Measurements from ENCODE around the gene RASA3. TPM values are rescaled to one million over a fixed set of nuclear protein-coding genes. Genes with fewer than 3 reads are reported as not detected.

The RASA3 gene
- total and polyA plus RNA-seq, 2 of the 8 experiments (the other 6 are each of a cell fraction or from before 2014, with no cell fraction given): 7.5 to 21.9 TPM

- ChIA-PET POLR2A (ENCODE audit: partially characterized antibody) (interaction anchor here (0.6 to 1.0 kb wide), 2 partner anchors 9 to 29 kb away, joined by 3 read pairs; no protein-coding TSS in a partner anchor), CTCF (ENCODE audit: partially characterized antibody) (interaction anchor here (0.6 to 0.8 kb wide), 3 partner anchors 19 to 42 kb away, joined by 3 read pairs; no protein-coding TSS in a partner anchor)
- Histone ChIP-seq H3K79me1 (ENCODE audit: low read depth, low read length) (no peaks in the 10 kb centered on the region), H3K4me3 (ENCODE audit: extremely low read depth in 1 of 4, insufficient read depth in 2 of 4, low read depth in 3 of 4, low read length in 4 of 4) (no peak overlapping the region), H3K4me1 (replicated peaks in 1 of 4; ENCODE audit: control insufficient read depth in 3 of 4, insufficient read depth in 4 of 4, low read length in 3 of 4) (peaks cover 4 to 19% (median 15%) of the 10 kb centered on the region in 4 experiments), H4K20me1 (replicated peaks in 1 of 2; ENCODE audit: control insufficient read depth in 1 of 2, insufficient read depth in 2 of 2, low read length in 2 of 2) (no peaks in the 10 kb centered on the region), H3K9ac (replicated peaks in 1 of 4; ENCODE audit: extremely low read depth in 1 of 4, low read depth in 3 of 4, low read length in 3 of 4) (no peak overlapping the region), H3K36me3 (ENCODE audit: control insufficient read depth in 2 of 4, insufficient read depth in 4 of 4, low read length in 3 of 4) (no peaks in the 10 kb centered on the region), H4K91ac (replicated peaks; ENCODE audit: insufficient read length, low read length) (no peak overlapping the region), H3K4ac (replicated peaks; ENCODE audit: insufficient read length, low read depth, low read length) (no peak overlapping the region), H3K23ac (ENCODE audit: insufficient read length) (no peak overlapping the region), H3K27ac (ENCODE audit: low read depth, low read length) (no peak overlapping the region), H4K5ac (ENCODE audit: insufficient read length, low read depth, low read length) (no peak overlapping the region), H3K27me3 (replicated peaks in 1 of 4; ENCODE audit: control insufficient read depth in 3 of 4, extremely low read depth in 1 of 4, insufficient read depth in 3 of 4, low read length in 3 of 4) (no peaks in the 10 kb centered on the region), H2BK120ac (replicated peaks; ENCODE audit: low read depth, low read length) (no peak overlapping the region), H2BK15ac (ENCODE audit: low read length) (no peak overlapping the region), H3K56ac (replicated peaks; ENCODE audit: insufficient read length, low read depth, low read length) (no peak overlapping the region), H2AK5ac (ENCODE audit: low read depth, low read length) (no peak overlapping the region), H3K9me3 (ENCODE audit: insufficient read depth in 2 of 2, low read depth in 1 of 2, low read length in 1 of 2) (no peaks in the 10 kb centered on the region; a peak in 1 of 4 replicates), H3K23me2 (ENCODE audit: low read depth, low read length) (no peaks in the 10 kb centered on the region; the same call in 1 of the 2 replicates), H3K14ac (ENCODE audit: insufficient read length) (no peak overlapping the region), H3K4me2 (ENCODE audit: insufficient read depth in 1 of 2, low read depth in 2 of 2, low read length in 2 of 2) (no peak overlapping the region), H4K8ac (ENCODE audit: extremely low read depth, insufficient read depth, low read length) (no peak overlapping the region; the same call in none of the 2 replicates), H2BK12ac (ENCODE audit: low read depth, low read length) (no peak overlapping the region), H2BK20ac (ENCODE audit: low read length) (no peak overlapping the region), H2AFZ (ENCODE audit: low read length) (no peak overlapping the region), H3K79me2 (ENCODE audit: control insufficient read depth in 1 of 2, insufficient read depth in 2 of 2, low read length in 2 of 2) (no peaks in the 10 kb centered on the region), H3K18ac (ENCODE audit: extremely low read depth, low read length) (no peak overlapping the region), H2BK5ac (ENCODE audit: low read depth, low read length) (no peak overlapping the region)
- 85% methylated on average over 18 of the region's 19 CpGs; no CpG with 5 or more reads in 1 of the 2 experiments for WGBS, 2 experiments (ENCODE audit: extremely low coverage in 1 of 2, insufficient coverage in 1 of 2, insufficient read length in 1 of 2, insufficient replicate concordance in 2 of 2, low coverage in 1 of 2, low lambda C conversion rate in 2 of 2, missing lambda C conversion rate in 1 of 2)
- FAIRE-seq (no peak), DNase-seq (ENCODE audit: low read depth in 1 of 2, low spot score in 2 of 2) (no peak)
- TF ChIP-seq ASH2L (IDR thresholded peaks at IDR 0.05; ENCODE audit: low read length) (no peak), CTBP2 (IDR thresholded peaks at IDR 0.05; ENCODE audit: borderline replicate concordance, insufficient read depth, insufficient read length, low read length) (no peak), PHF8 (conservative IDR thresholded peaks at IDR 0.05; ENCODE audit: low read depth, low read length) (no peak), CEBPB (IDR thresholded peaks at IDR 0.05; ENCODE audit: low read depth, low read length) (peak; percentile 73; the same call in 1 of the 2 replicates)
Measured at GRCh38 chr13:114068656-114069318, 63.6 kb downstream of the RASA3 start.
